ENCODE measurements around the gene TRAPPC10.

Gene TRAPPC10

DNA sequence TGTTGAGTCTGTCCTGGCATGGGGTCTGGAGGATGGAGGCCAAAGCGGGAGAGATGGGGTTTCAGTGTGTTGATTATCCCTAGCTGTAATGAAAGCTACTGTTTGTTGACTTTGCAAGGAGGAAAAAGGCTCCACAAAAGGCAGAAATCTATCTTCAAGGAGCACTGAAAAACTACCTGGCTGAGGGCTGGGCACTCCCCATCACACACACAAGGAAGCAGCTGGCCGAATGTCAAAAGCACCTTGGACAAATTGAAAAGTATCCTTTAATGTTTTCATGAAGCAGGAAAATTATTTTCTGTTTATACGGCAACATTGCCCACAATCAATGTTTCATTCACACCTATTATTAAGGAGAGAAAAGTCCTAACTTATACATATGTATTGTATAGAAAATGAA, 67.3 kb downstream of the TRAPPC10 start:
- peaks cover 57% of the 10 kb centered on the region for H3K36me3 ChIP-seq (ENCODE audit: control insufficient read depth, low read depth, low read length)
- H3K27me3 ChIP-seq (ENCODE audit: control insufficient read depth, insufficient read depth, low read length): no peaks in the 10 kb centered on the region
- H3K4me3 ChIP-seq (ENCODE audit: low read length): no peak overlapping the region

DNA sequence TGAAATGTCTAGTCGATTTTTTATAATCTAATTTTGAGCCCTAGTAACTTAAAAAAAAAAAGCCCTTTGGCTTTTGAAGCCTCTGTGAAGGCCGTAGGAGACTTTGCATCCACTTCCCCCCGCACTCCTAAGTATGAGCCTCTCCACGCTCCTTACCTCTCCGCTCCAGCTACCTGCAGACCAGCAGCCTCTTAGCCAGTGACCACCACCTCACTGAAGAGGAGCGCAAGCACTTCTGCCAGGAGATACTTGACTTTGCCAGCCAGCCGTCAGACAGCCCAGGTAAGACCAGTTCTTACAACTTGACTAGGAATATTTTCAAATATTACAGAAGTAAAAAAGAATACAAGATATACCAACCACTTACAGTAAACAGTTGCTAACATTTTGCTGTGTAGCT, 67.7 kb downstream of the TRAPPC10 start:
- Histone ChIP-seq H3K27me3 (ENCODE audit: control insufficient read depth, insufficient read depth, low read length) (no peaks in the 10 kb centered on the region), H3K4me3 (ENCODE audit: low read length) (no peak overlapping the region), H3K27ac (ENCODE audit: low read length) (no peak overlapping the region), H3K36me3 (ENCODE audit: control insufficient read depth, low read depth, low read length) (peaks cover 57% of the 10 kb centered on the region), H3K9me3 (ENCODE audit: control insufficient read depth, low read depth, low read length) (no peaks in the 10 kb centered on the region), H3K4me1 (ENCODE audit: control insufficient read depth, low read depth, low read length) (peaks cover 5% of the 10 kb centered on the region), H3K9ac (ENCODE audit: low read length) (no peak overlapping the region)

More for the DNA sequence above, 67.3 kb downstream of the TRAPPC10 start:
- Histone ChIP-seq H3K27ac (ENCODE audit: low read length) (no peak overlapping the region), H3K4me1 (ENCODE audit: control insufficient read depth, low read depth, low read length) (peaks cover 5% of the 10 kb centered on the region), H3K9ac (ENCODE audit: low read length) (no peak overlapping the region), H3K9me3 (ENCODE audit: control insufficient read depth, low read depth, low read length) (no peaks in the 10 kb centered on the region)

DNA sequence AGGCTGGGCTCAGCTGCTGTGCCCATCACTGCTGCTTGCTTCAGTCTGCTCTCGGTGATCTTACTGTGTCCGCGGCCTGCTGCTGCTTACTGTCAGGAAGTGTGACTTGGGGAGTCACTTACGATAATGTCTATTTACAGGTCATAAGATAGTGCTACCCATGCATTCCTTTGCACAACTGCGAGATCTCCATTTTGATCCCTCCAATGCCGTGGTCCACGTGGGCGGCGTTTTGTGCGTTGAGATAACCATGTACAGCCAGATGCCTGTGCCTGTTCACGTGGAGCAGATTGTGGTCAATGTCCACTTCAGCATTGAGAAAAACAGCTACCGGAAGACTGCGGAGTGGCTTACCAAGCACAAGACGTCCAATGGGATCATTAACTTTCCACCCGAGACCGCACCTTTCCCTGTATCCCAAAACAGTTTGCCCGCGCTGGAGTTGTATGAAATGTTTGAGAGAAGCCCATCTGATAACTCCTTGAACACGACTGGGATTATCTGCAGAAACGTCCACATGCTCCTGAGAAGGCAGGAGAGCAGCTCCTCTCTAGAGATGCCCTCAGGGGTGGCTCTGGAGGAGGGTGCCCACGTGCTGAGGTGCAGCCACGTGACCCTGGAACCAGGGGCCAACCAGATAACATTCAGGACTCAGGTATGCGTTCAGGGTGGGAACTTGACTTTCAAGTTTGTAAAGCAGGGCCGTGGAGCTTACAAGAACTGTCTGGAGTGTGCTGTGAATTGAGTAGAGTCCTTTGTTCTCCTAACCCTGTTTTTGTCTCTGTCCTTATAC, 70.7 kb downstream of the TRAPPC10 start:
- peaks cover 56% of the 10 kb centered on the region for H3K36me3 ChIP-seq (ENCODE audit: control insufficient read depth, low read depth, low read length)
- H3K4me1 ChIP-seq (ENCODE audit: control insufficient read depth, low read depth, low read length): peaks cover 5% of the 10 kb centered on the region

DNA sequence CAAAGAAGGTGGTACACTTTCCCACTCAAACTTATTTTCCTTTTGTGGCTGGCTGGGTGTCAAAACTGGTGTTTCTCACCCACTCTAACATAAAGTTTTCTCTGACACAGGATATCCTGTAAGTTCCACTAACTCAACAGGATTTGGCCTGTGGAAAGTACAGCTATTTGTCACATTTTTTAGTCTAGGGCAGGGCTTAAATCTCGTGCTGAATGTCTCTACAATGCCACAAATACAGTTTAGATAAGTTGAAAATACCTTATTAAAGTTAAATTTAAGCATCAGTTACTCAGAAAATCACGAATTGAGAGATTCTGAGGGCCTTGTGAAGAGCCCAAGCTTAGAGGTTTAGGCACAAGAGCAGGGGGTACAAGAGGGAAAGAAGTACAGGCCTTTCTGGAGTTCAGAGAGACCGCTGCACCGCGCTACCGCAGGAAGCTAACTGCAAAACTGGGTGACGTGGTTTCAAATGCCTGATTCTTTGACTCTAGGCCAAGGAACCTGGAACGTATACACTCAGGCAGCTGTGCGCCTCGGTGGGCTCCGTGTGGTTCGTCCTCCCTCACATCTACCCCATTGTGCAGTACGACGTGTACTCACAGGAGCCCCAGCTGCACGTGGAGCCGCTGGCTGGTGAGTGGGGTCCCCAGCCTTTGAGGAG, 71.7 kb downstream of the TRAPPC10 start:
- Histone ChIP-seq H3K36me3 (ENCODE audit: control insufficient read depth, low read depth, low read length) (peaks cover 64% of the 10 kb centered on the region), H3K27ac (ENCODE audit: low read length) (no peak overlapping the region), H3K4me1 (ENCODE audit: control insufficient read depth, low read depth, low read length) (no peaks in the 10 kb centered on the region), H3K9ac (ENCODE audit: low read length) (no peak overlapping the region), H3K4me3 (ENCODE audit: low read length) (no peak overlapping the region), H3K27me3 (ENCODE audit: control insufficient read depth, insufficient read depth, low read length) (no peaks in the 10 kb centered on the region), H3K9me3 (ENCODE audit: control insufficient read depth, low read depth, low read length) (no peaks in the 10 kb centered on the region)

More for the DNA sequence above, 70.7 kb downstream of the TRAPPC10 start:
- H3K4me3 ChIP-seq (ENCODE audit: low read length): no peak overlapping the region
- H3K9me3 ChIP-seq (ENCODE audit: control insufficient read depth, low read depth, low read length): no peaks in the 10 kb centered on the region
- H3K9ac ChIP-seq (ENCODE audit: low read length): no peak overlapping the region
- H3K27ac ChIP-seq (ENCODE audit: low read length): no peak overlapping the region
- no peaks in the 10 kb centered on the region for H3K27me3 ChIP-seq (ENCODE audit: control insufficient read depth, insufficient read depth, low read length)

DNA sequence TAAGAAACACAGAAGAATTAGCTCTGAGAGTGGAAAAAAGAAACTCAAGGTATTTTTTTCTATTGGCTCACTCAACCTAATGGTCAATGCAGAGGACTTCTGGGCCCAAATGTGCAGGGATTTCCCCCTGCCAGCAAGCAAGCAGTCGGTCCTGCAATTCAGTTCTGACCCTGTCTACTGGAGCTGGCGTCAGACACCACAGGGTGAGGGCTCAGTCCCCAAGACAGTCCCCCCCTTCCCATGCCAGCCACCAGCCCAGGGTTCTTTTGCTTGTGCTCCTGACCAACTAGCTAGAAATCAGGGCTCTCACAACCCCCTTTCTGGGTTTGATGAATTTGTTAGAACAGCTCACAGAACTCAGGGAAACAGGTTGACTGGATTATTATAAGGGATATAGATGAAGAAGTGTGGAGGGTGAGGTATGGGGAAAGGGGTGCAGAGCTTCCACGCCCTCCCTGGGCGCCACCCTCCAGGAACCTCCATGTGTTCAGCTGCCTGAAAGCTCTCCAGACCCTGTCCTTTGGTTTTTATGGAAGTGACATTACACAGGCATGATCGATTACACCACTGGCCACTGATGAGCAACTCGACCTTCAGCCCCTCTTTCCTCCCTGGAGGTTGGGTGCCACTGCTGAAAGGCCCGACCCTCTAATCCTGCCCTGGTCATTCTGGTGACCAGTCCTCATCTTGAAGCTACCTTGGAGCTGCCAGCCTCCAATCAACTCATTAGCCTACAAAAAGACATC, 72.6 kb downstream of the TRAPPC10 start:
- Histone ChIP-seq H3K36me3 (ENCODE audit: control insufficient read depth, low read depth, low read length) (peaks cover 70% of the 10 kb centered on the region), H3K4me3 (ENCODE audit: low read length) (no peak overlapping the region), H3K4me1 (ENCODE audit: control insufficient read depth, low read depth, low read length) (no peaks in the 10 kb centered on the region), H3K27ac (ENCODE audit: low read length) (no peak overlapping the region), H3K9ac (ENCODE audit: low read length) (no peak overlapping the region), H3K27me3 (ENCODE audit: control insufficient read depth, insufficient read depth, low read length) (no peaks in the 10 kb centered on the region), H3K9me3 (ENCODE audit: control insufficient read depth, low read depth, low read length) (no peaks in the 10 kb centered on the region)

DNA sequence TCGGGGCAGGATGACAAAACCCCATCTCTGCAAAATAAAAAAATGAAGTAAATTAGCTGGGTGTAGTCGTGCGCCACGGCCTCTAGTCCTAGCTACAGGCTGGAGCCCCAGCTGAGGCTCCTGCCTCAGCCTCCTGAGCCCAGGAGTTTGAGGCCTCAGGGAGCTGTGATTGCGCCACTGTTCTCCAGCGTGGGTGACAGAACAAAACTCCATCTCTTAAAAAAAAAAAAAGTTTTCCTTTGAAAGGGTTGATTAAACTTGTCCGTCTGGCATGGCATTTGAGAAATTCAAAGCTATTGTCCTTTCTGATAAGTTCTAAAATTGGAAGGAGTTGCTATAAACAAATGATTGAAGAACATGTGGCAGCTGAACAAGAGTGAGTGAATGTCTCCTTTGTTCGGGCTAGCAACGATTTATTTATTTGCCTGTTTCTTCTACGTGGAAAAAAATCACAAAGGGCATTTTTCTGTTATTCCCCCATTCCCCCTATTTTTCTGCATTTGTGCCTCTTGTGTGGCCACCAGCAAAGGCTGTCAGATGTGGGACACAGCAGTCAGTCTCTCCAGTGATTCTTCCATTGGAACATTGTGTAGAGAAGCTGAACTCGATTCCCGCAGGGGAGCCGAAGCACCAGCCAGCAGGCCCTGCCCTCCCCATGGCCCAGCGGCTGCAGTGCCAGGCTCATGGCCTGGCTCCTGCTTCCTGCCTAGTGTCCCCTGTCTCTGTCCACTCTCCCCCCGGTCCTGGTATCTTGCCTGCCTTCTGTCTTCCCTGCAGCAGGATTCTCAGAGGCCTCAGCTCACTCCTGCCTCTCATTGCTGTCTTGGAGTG, 73.6 kb downstream of the TRAPPC10 start:
- no peaks in the 10 kb centered on the region for H3K4me1 ChIP-seq (ENCODE audit: control insufficient read depth, low read depth, low read length)
- no peak overlapping the region for H3K4me3 ChIP-seq (ENCODE audit: low read length)
- no peaks in the 10 kb centered on the region for H3K9me3 ChIP-seq (ENCODE audit: control insufficient read depth, low read depth, low read length)
- H3K27me3 ChIP-seq (ENCODE audit: control insufficient read depth, insufficient read depth, low read length): no peaks in the 10 kb centered on the region
- no peak overlapping the region for H3K27ac ChIP-seq (ENCODE audit: low read length)
- H3K36me3 ChIP-seq (ENCODE audit: control insufficient read depth, low read depth, low read length): peaks cover 75% of the 10 kb centered on the region
- no peak overlapping the region for H3K9ac ChIP-seq (ENCODE audit: low read length)

DNA sequence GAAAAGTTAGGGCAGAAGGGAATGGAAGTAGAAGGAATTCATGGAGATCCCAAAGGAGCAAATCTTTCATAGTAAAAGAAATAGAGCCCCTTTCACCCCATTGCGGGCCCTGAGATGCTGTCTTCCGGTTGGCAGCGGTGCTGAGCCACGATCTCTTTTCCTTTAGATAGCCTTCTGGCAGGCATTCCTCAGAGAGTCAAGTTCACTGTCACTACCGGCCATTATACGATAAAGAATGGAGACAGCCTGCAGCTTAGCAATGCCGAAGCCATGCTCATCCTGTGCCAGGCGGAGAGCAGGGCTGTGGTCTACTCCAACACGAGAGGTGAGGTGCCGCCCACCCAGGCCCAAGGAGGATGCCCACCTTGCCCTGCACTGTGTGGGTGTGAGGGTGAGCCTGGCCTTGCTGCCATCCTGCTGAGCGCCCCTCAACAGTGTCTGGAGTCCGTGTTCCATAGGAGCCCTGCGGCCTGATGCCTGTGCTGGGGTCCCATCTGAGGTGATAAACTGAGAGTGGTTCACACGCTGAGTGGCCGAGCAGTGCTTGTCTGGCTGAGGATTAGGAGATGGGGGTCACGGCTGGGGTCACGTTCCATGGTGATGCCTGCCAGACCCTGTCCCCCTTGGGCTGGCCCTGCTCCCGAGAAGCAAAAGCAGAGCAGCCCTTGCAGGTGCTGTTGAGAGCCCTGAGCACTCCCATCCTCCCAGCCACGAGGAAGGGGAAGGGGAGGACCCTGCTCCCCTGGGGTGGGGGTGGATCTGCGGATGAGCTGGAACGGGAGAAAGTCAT, 74.7 kb downstream of the TRAPPC10 start:
- no peak overlapping the region for H3K27ac ChIP-seq (ENCODE audit: low read length)
- H3K36me3 ChIP-seq (ENCODE audit: control insufficient read depth, low read depth, low read length): peaks cover 66% of the 10 kb centered on the region

DNA sequence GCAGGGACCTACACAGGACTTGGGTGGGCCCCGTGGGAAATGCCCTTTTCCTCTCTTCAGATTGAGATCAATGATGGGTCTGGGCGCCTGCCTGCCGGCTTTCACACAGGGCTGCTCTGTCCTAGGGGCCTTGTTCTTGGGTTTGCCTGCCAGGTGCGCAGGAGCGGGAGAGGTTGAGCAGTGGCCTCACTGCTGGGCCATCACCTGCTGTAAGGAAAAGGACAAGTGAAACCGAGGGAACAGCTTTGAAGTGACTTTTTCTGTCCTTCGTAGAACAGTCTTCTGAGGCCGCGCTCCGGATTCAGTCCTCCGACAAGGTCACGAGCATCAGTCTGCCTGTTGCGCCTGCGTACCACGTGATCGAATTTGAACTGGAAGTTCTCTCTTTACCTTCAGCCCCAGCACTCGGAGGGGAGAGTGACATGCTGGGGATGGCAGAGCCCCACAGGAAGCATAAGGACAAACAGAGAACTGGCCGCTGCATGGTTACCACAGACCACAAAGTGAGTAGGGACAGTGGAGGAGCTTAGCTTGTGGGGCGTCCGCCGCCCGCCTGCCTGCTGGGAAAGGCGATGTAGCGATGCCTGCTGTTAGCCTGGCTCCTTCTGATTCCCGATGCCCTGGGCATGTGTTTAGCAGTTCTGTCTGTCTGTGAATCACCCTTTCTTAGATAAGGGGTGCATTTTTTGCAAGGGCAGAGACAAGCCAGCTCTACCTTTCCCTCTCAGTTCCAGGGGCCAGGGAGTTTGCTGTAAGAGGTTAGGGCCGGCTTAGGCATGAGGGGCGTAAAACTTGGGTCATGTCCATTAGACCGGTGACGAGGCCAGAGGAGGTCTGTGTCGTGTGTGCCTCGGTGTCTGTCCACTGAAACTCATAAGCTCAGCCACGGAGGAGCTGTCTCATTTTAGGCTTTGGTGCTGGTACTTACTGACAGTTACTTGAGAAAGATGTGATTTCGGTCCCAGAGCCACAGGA, 75.6 kb downstream of the TRAPPC10 start:
- Histone ChIP-seq H3K9ac (ENCODE audit: low read length) (no peak overlapping the region), H3K9me3 (ENCODE audit: control insufficient read depth, low read depth, low read length) (no peaks in the 10 kb centered on the region), H3K27me3 (ENCODE audit: control insufficient read depth, insufficient read depth, low read length) (no peaks in the 10 kb centered on the region), H3K4me3 (ENCODE audit: low read length) (no peak overlapping the region), H3K4me1 (ENCODE audit: control insufficient read depth, low read depth, low read length) (no peaks in the 10 kb centered on the region), H3K36me3 (ENCODE audit: control insufficient read depth, low read depth, low read length) (peaks cover 63% of the 10 kb centered on the region), H3K27ac (ENCODE audit: low read length) (no peak overlapping the region)

More for the DNA sequence above, 74.7 kb downstream of the TRAPPC10 start:
- Histone ChIP-seq H3K4me3 (ENCODE audit: low read length) (no peak overlapping the region), H3K9ac (ENCODE audit: low read length) (no peak overlapping the region), H3K9me3 (ENCODE audit: control insufficient read depth, low read depth, low read length) (no peaks in the 10 kb centered on the region), H3K4me1 (ENCODE audit: control insufficient read depth, low read depth, low read length) (no peaks in the 10 kb centered on the region), H3K27me3 (ENCODE audit: control insufficient read depth, insufficient read depth, low read length) (no peaks in the 10 kb centered on the region)

DNA sequence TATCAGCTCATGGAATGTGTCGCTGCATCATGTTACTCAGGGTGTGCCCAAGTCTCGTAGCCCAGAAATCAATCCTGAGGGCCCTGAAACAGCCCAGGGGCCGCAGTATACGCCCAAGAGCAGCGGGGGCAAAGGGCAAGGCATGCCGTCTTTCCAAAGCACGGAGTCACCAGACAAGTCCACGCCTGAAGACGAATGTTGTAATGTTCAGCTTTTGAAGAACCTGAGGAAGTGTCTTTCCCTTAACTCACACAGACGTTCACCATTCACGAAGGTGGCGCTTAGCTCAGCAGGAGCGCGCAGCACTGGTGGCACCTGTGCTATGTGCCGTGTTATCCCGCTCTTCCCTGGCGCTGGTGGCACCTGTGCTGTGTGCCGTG, 76.3 kb downstream of the TRAPPC10 start:
- Histone ChIP-seq H3K4me3 (ENCODE audit: low read length) (no peak overlapping the region), H3K27me3 (ENCODE audit: control insufficient read depth, insufficient read depth, low read length) (no peaks in the 10 kb centered on the region), H3K27ac (ENCODE audit: low read length) (no peak overlapping the region), H3K4me1 (ENCODE audit: control insufficient read depth, low read depth, low read length) (no peaks in the 10 kb centered on the region), H3K9me3 (ENCODE audit: control insufficient read depth, low read depth, low read length) (no peaks in the 10 kb centered on the region), H3K9ac (ENCODE audit: low read length) (no peak overlapping the region), H3K36me3 (ENCODE audit: control insufficient read depth, low read depth, low read length) (peaks cover 60% of the 10 kb centered on the region)

Data from iPS-18a (cell line).